GM19397 (cell line): ENCODE data around the gene LZTS3.
A peak's percentile ranks its signal among the peaks of the same experiment; 100 is the strongest.
"Not testable (repeated sequence)": the region's sequence is repeated elsewhere in the genome, so short reads cannot be mapped to it uniquely, and the experiment has no call there.

Experiments
- ATAC-seq: cut with Tn5 transposase; IDR thresholded peaks from one replicate; pipeline ENCODE4 v1.9.1; 2021; ENCODE audit warnings: mild to moderate bottlenecking, moderate library complexity; ENCODE audit not compliant: unreplicated experiment

The LZTS3 gene

GRCh38 chr20:3193806-3194616 lies 20.7 kb upstream of the LZTS3 start:
- ATAC-seq, result no peak

GRCh38 chr20:3192226-3193015 lies 19.1 kb upstream of the LZTS3 start:
- ATAC-seq, result no peak

- no peak for ATAC-seq
Observed at GRCh38 chr20:3190681-3191111, 17.3 kb upstream of the LZTS3 start.

- no peak for ATAC-seq
Observed at GRCh38 chr20:3189561-3190131, 16.3 kb upstream of the LZTS3 start.

- no peak for ATAC-seq
Observed at GRCh38 chr20:3188823-3189413, 15.6 kb upstream of the LZTS3 start.

- not testable (repeated sequence) for ATAC-seq
Observed at GRCh38 chr20:3187861-3188260, 14.5 kb upstream of the LZTS3 start.

- ATAC-seq, result no peak
Observed at GRCh38 chr20:3183896-3184612, 10.7 kb upstream of the LZTS3 start.

GRCh38 chr20:3182429-3182828 lies 9.1 kb upstream of the LZTS3 start:
- ATAC-seq, result not testable (repeated sequence)

GRCh38 chr20:3181270-3181669 lies 7.9 kb upstream of the LZTS3 start:
- no peak for ATAC-seq

GRCh38 chr20:3180319-3180718 lies 7.0 kb upstream of the LZTS3 start:
- no peak for ATAC-seq

GRCh38 chr20:3177746-3178485 lies 4.6 kb upstream of the LZTS3 start:
- ATAC-seq, result no peak

GRCh38 chr20:3175270-3175669 lies 1.9 kb upstream of the LZTS3 start:
- ATAC-seq, result no peak

- no peak for ATAC-seq
Observed at GRCh38 chr20:3174442-3175261, 1.3 kb upstream of the LZTS3 start.

- ATAC-seq, result peak; percentile 90
Observed at GRCh38 chr20:3173610-3174441, 477 bp upstream of the LZTS3 start.

- no peak for ATAC-seq
Observed at GRCh38 chr20:3172126-3172932, 1.0 kb downstream of the LZTS3 start.

- no peak for ATAC-seq
Observed at GRCh38 chr20:3171391-3172125, 1.8 kb downstream of the LZTS3 start.
